Measurements from ENCODE around the gene ROR1. TPM values are rescaled to one million over a fixed set of nuclear protein-coding genes. Genes with fewer than 3 reads are reported as not detected.
"Not testable (repeated sequence)": the region's sequence is repeated elsewhere in the genome, so short reads cannot be mapped to it uniquely, and the experiment has no call there.

ROR1 gene
- total and polyA plus RNA-seq, 9 donors, result 7.2 to 22.4 (median 11.4) TPM

DNA sequence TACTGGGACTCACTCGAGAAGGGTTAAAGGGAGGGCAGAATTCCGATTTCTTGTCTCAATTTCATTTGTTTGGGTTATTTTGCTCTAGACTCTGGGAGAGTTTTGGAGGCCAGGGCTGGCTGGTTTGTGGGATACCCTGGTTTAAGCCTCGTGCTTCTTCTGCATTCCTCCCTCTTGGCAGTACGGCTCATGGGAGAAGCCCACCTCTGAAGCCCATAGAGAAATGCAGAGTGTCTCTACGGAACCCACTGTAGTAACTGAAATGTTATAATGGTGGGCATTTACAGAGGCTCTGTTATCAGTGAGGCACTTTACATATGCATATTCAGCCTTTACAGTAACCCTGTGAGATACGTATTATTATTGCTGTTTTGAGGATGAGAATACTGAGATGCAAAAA lies 43.9 kb downstream of the ROR1 start:
- DNase-seq, result no peak
- Histone ChIP-seq H3K27me3 (ENCODE audit: control insufficient read depth, insufficient read depth, low read length) (no peaks in the 10 kb centered on the region), H3K4me3 (ENCODE audit: low read length) (no peak overlapping the region), H3K4me1 (ENCODE audit: control insufficient read depth, insufficient read depth, low read length) (peaks cover 4% of the 10 kb centered on the region), H3K36me3 (ENCODE audit: control insufficient read depth, insufficient read depth, low read length) (no peaks in the 10 kb centered on the region), H3K27ac (ENCODE audit: low read length) (no peak overlapping the region), H3K9me3 (replicated peaks; ENCODE audit: control insufficient read depth, low read depth, low read length) (no peaks in the 10 kb centered on the region)
- WGBS (ENCODE audit: insufficient coverage), result 53% methylated on average over 3 of the region's 6 CpGs

DNA sequence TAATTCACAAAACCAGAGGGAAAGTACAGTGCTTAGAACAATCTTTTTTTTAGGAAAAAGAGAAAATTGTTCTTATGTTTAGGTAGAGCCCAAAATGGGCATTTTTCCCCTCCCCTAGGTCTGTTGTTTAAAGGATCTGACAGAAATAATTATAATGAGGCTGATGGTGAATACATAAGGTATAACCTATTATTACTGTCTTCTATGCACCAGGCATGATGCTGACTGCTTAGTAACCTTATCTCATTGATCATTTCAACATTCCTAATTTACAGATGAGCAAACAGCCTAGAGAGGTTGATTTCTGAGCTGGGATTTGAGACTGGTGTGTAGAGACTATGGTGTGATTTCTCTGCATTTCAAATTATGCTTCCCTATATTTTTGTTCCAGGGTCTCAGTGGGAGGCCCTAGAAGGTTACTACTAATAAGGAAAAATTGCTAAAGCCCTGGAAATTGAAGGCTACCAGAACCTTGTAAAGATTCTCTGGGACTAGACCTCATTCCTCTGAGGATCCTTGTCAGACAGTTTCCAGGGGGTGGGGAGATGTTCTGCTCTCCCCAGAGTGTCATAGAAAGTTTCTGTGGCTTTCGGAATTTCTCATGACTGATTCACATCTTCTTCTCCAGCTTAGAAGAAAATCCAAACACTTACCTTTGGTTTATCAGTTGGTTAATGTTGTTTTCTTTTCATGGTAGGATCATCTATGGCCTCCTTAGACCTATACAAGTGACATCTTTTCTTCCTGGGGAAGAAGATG lies 44.9 kb downstream of the ROR1 start:
- H3K9me3 ChIP-seq (replicated peaks; ENCODE audit: control insufficient read depth, low read depth, low read length), result no peaks in the 10 kb centered on the region
- DNase-seq, result no peak
- H3K4me1 ChIP-seq (ENCODE audit: control insufficient read depth, insufficient read depth, low read length), result peaks cover 4% of the 10 kb centered on the region
- H3K4me3 ChIP-seq (ENCODE audit: low read length), result no peak overlapping the region
- no peak overlapping the region for H3K27ac ChIP-seq (ENCODE audit: low read length)
- H3K36me3 ChIP-seq (ENCODE audit: control insufficient read depth, insufficient read depth, low read length), result no peaks in the 10 kb centered on the region
- no peaks in the 10 kb centered on the region for H3K27me3 ChIP-seq (ENCODE audit: control insufficient read depth, insufficient read depth, low read length)
- WGBS (ENCODE audit: insufficient coverage), result no CpG with 5 or more reads among the region's 1 CpG

DNA sequence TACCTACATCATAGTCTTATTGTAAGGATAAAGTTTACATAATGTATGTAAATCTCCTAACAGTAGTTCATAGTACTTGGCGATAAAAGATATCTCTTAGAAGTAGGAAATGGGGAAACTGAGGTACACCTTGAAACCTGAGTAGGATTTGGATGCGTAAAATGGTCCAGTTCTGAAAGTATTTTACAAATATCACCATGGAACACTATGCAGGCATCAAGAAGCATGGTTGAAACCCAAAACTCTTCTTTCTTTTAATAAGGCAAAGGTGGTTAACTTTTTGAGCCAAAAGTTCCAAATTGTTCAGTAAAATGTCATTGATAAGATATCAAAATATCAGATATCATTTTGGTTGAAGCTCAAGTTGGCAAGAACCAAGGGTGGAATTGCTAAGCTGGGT lies 46.0 kb downstream of the ROR1 start:
- no peak for DNase-seq
- Histone ChIP-seq H3K27me3 (ENCODE audit: control insufficient read depth, insufficient read depth, low read length) (no peaks in the 10 kb centered on the region), H3K4me1 (ENCODE audit: control insufficient read depth, insufficient read depth, low read length) (peaks cover 4% of the 10 kb centered on the region), H3K4me3 (ENCODE audit: low read length) (no peak overlapping the region), H3K36me3 (ENCODE audit: control insufficient read depth, insufficient read depth, low read length) (no peaks in the 10 kb centered on the region), H3K27ac (ENCODE audit: low read length) (no peak overlapping the region), H3K9me3 (replicated peaks; ENCODE audit: control insufficient read depth, low read depth, low read length) (no peaks in the 10 kb centered on the region)
- no CpG with 5 or more reads among the region's 2 CpGs for WGBS (ENCODE audit: insufficient coverage)

DNA sequence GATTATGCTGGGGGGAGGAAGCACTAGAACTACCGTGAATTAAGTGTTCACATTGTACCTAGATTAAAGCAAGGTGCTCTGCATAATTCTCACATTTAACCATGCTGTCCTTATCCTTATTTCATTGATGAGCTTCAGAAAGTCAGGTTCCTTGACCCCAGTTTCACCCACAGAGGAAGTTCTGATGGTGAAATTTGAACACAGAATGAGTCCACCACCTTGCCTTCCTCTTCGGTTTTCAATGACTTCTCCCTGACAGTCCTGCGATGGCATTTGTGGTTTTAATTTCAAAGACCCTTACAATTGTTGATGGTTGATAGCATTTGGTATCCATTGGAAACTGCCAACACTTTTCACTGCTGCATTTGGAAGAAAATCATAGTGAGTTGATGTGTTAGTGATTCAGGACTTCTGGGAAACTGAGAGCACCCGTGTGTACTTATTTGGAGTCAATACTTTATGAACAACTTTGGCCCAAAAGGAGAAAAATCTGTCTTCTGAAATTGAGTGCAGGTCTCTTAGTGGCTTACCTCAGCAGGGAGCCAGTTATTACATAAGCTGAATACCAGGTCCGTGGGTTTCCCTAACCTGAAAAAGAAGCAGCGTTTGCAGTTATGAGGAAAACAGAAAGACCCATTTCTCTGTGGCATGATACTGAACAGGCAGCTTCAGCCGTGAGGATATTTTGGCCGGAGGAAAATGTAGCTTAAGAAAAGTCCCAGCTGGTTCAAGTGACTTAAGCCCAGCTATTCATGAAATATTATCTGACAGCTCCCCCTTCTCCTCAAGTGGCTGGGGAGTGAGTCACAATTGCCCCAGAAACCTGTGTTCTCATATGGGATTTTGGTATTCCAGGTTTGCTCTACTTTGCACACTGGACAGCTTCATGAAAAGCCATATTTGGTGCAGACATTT lies 47.5 kb downstream of the ROR1 start:
- Histone ChIP-seq H3K36me3 (ENCODE audit: control insufficient read depth, insufficient read depth, low read length) (no peaks in the 10 kb centered on the region), H3K27ac (ENCODE audit: low read length) (no peak overlapping the region), H3K9me3 (replicated peaks; ENCODE audit: control insufficient read depth, low read depth, low read length) (no peaks in the 10 kb centered on the region), H3K4me3 (ENCODE audit: low read length) (no peak overlapping the region), H3K27me3 (ENCODE audit: control insufficient read depth, insufficient read depth, low read length) (no peaks in the 10 kb centered on the region), H3K4me1 (ENCODE audit: control insufficient read depth, insufficient read depth, low read length) (peaks cover 4% of the 10 kb centered on the region)
- DNase-seq, result peak; percentile 66
- 14% methylated on average over 1 of the region's 8 CpGs for WGBS (ENCODE audit: insufficient coverage)

DNA sequence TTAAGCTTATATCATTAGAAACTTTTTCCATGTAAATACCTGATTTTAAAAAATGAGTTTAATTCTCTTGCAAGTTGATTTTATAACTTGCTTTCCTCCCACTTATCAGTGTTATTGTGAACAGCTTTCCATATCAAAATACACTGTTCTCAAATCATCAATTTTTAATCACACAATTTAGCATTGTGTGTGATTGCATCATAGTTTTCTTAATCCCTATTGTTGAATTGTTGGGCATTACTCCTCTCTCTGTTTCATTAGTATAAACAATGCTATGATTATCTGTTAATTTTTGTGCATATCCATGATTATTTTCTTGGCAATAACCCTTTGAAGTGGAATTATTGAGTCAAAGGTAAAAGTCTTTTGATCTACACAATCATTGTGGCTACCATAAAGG lies 48.7 kb downstream of the ROR1 start:
- Histone ChIP-seq H3K4me1 (ENCODE audit: control insufficient read depth, insufficient read depth, low read length) (peaks cover 4% of the 10 kb centered on the region), H3K27me3 (ENCODE audit: control insufficient read depth, insufficient read depth, low read length) (no peaks in the 10 kb centered on the region), H3K4me3 (ENCODE audit: low read length) (no peak overlapping the region), H3K9me3 (replicated peaks; ENCODE audit: control insufficient read depth, low read depth, low read length) (no peaks in the 10 kb centered on the region), H3K27ac (ENCODE audit: low read length) (no peak overlapping the region), H3K36me3 (ENCODE audit: control insufficient read depth, insufficient read depth, low read length) (no peaks in the 10 kb centered on the region)
- DNase-seq, result no peak

DNA sequence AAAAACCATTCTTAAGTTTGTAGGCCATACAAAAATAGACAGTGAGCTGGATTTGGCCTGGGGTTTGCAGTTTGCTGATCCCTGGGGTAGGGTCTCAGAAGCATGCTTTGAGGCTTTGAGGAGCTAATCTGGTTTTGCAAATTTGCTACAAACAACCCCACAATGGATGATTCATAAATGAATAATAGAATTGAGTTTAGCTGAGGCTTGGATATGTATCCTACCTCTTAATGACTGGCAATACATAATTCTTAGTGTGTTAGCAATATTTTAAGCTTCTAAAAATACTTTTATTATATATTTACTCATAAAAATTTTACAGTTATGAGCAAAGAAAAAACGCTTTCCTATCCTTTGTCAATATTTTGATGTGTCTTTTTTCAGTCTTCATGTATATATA lies 50.6 kb downstream of the ROR1 start:
- Histone ChIP-seq H3K4me1 (ENCODE audit: control insufficient read depth, insufficient read depth, low read length) (peaks cover 10% of the 10 kb centered on the region), H3K36me3 (ENCODE audit: control insufficient read depth, insufficient read depth, low read length) (no peaks in the 10 kb centered on the region), H3K27me3 (ENCODE audit: control insufficient read depth, insufficient read depth, low read length) (no peaks in the 10 kb centered on the region), H3K4me3 (ENCODE audit: low read length) (no peak overlapping the region), H3K27ac (ENCODE audit: low read length) (no peak overlapping the region), H3K9me3 (replicated peaks; ENCODE audit: control insufficient read depth, low read depth, low read length) (no peaks in the 10 kb centered on the region)
- WGBS (ENCODE audit: insufficient coverage), result no CpG with 5 or more reads among the region's 1 CpG
- DNase-seq, result no peak

DNA sequence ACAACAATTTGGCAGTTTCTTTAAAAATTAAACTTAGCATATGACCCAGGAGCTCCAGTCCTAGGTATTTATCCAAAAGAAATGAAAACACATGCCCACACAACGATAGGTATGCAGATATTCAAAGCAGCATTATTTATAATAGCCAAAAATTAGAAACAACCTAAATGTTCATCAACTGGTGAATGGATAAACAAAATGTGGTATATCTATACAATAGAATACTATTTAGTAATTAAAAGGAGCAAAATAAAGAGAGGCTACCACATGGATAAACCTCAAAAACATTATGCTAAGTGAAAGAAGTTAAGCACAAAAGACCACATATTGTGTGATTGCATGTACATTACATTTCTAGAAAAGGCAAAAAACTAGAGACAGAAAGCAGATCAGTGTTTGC lies 51.3 kb downstream of the ROR1 start:
- Histone ChIP-seq H3K27ac (ENCODE audit: low read length) (no peak overlapping the region), H3K27me3 (ENCODE audit: control insufficient read depth, insufficient read depth, low read length) (no peaks in the 10 kb centered on the region), H3K9me3 (replicated peaks; ENCODE audit: control insufficient read depth, low read depth, low read length) (no peaks in the 10 kb centered on the region), H3K4me1 (ENCODE audit: control insufficient read depth, insufficient read depth, low read length) (peaks cover 14% of the 10 kb centered on the region), H3K4me3 (ENCODE audit: low read length) (no peak overlapping the region), H3K36me3 (ENCODE audit: control insufficient read depth, insufficient read depth, low read length) (no peaks in the 10 kb centered on the region)
- WGBS (ENCODE audit: insufficient coverage), result no CpG with 5 or more reads among the region's 1 CpG
- no peak for DNase-seq

DNA sequence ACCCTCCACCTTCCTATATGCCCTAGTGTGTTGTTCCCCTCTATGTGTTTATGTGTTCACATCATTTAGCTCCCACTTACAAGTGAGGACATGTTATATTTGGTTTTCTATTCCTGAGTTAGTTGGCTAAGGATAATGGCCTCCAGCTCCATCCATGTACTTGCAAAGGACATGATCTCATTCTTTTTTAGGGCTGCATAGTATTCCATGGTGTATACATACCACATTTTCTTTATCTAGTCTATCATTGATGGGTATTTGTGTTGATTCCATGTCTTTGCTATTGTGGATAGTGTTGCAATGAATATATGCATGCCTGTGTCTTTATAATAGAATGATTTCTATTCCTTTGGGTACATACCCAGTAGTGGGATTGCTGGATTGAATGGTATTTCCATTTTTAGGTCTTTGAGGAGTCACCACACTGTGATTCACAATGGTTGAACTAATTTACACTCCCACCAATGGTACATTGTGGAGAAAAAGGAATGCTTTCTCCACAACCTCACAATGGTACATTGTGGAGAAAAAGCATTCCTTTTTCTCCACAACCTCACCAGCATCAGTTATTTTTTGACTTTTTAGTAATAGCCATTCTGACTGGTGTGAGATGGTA lies 52.5 kb downstream of the ROR1 start:
- not testable (repeated sequence) for H3K9me3 ChIP-seq (replicated peaks; ENCODE audit: control insufficient read depth, low read depth, low read length); H3K27ac ChIP-seq (ENCODE audit: low read length); H3K27me3 ChIP-seq (ENCODE audit: control insufficient read depth, insufficient read depth, low read length); DNase-seq; H3K36me3 ChIP-seq (ENCODE audit: control insufficient read depth, insufficient read depth, low read length); H3K4me3 ChIP-seq (ENCODE audit: low read length)
- H3K4me1 ChIP-seq (ENCODE audit: control insufficient read depth, insufficient read depth, low read length), result peaks cover 17% of the 10 kb centered on the region

DNA sequence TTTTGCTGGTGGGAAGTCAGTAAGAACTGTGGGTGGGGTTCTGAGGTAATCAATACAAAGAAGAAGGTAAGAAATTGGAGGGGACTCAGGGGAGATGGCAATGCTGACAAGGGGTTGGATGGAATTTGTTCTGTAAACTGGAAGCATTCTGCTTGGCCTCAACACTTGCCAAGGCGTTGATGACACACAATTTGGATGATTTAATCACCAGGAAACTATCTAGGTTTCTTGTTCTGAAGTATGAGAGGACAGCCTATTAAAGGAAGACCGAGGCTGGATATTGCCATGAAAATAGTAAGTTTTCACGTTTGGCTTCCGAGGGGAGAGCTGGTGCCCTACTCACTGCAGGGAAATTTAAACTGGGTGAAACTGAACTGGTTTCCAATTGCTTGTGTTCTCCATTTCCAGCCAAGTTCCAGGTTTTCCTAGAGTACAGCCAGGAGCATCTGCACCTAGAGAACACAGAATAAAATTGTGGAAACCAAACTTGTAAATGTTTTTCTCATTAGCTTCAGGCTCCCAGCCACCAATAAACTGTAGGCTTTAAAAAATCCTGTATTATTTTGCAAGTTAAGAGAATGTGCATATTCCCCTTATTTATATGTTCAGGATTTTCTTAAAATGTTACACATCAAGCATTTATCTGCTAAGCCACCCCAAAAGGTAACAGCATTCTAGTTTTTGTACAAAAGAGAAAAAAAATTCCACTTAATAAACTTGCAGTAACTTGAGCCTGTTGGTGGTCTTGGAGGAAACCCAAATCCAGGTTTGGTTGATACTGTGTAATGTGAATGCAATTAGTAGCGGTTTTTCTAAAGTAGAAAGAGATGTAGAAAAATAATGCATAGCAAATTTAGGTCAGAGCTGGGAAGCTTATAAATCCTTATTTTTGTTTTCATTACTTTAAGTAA lies 53.8 kb downstream of the ROR1 start:
- Histone ChIP-seq H3K27ac (ENCODE audit: low read length) (peak overlapping the region; percentile 54), H3K4me3 (ENCODE audit: low read length) (no peak overlapping the region), H3K27me3 (ENCODE audit: control insufficient read depth, insufficient read depth, low read length) (no peaks in the 10 kb centered on the region), H3K4me1 (ENCODE audit: control insufficient read depth, insufficient read depth, low read length) (peaks cover 17% of the 10 kb centered on the region), H3K36me3 (ENCODE audit: control insufficient read depth, insufficient read depth, low read length) (no peaks in the 10 kb centered on the region), H3K9me3 (replicated peaks; ENCODE audit: control insufficient read depth, low read depth, low read length) (no peaks in the 10 kb centered on the region)
- 27% methylated on average over 4 of the region's 5 CpGs for WGBS (ENCODE audit: insufficient coverage)
- DNase-seq, result peak; percentile 88
